DOHH2 (cell line): ENCODE results near the gene PTPRN2.

Experiments used
- CTCF ChIP-seq: fragments of 200-600 bp; sonication (generic); IDR thresholded peaks from one replicate; pipeline ENCODE4 v1.5.1; 2014; ENCODE audit warnings: antibody characterized with exemption, mild to moderate bottlenecking, low read depth, low read length; ENCODE audit not compliant: poor library complexity, severe bottlenecking
- EZH2phosphoT487 ChIP-seq: fragments of 200-600 bp; sonication (generic); IDR thresholded peaks from 2 replicates; pipeline ENCODE4 v1.6.1; 2017; ENCODE audit warnings: borderline replicate concordance, mild to moderate bottlenecking, antibody characterized with exemption, low read length, moderate library complexity, mixed read lengths

GRCh38 chr7:157561523-157561785 lies 1026.2 kb downstream of the PTPRN2 start:
- TF ChIP-seq CTCF (no peak), EZH2phosphoT487 (no peak)
